ENCODE results near the gene ALKBH4.
"Not testable (repeated sequence)": the region's sequence is repeated elsewhere in the genome, so short reads cannot be mapped to it uniquely, and the experiment has no call there.

DNA sequence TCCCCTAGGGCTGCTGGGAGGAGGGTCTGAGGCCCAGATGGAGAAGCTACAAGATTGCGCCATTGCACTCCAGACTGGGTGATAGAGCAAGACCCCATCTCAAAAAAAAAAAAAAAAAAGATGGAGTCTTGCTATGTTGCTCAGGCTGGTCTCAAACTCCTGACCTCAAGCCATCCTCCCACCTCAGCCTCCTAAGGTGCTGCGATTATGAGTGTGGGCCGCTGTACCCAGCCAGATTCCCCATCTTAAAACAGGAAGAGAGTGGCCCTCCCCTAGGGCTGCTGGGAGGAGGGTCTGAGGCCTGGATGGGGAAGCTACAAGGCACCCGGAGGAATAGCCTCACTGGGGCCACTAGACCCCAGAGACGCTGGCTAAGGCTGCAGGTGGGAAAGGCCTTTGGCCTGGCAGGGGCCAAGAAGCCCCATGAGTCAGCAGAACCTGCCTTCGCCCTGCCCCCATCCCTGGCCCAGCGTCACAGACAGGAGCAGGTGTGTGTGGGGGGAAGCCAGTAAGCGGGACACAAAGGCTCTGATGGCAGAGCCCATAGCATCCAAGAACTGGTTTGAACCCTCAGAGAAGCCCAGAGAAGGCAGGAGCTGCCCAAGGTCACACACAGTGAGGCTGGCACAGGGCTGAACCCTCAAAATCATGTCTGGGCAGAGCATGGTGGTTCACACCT lies 42.9 kb upstream of the ALKBH4 start:
- TF ChIP-seq, protein P1, sequence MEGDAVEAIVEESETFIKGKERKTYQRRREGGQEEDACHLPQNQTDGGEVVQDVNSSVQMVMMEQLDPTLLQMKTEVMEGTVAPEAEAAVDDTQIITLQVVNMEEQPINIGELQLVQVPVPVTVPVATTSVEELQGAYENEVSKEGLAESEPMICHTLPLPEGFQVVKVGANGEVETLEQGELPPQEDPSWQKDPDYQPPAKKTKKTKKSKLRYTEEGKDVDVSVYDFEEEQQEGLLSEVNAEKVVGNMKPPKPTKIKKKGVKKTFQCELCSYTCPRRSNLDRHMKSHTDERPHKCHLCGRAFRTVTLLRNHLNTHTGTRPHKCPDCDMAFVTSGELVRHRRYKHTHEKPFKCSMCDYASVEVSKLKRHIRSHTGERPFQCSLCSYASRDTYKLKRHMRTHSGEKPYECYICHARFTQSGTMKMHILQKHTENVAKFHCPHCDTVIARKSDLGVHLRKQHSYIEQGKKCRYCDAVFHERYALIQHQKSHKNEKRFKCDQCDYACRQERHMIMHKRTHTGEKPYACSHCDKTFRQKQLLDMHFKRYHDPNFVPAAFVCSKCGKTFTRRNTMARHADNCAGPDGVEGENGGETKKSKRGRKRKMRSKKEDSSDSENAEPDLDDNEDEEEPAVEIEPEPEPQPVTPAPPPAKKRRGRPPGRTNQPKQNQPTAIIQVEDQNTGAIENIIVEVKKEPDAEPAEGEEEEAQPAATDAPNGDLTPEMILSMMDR (IDR thresholded peaks at IDR 0.05), result not testable (repeated sequence)
- TF ChIP-seq POLR2A (IDR thresholded peaks at IDR 0.05; ENCODE audit: low read length); RNF2 (IDR thresholded peaks at IDR 0.05; ENCODE audit: borderline replicate concordance, low read depth); RARB (CRISPR knock-in tag; IDR thresholded peaks at IDR 0.05); MYC (IDR thresholded peaks at IDR 0.05; ENCODE audit: borderline replicate concordance, low read length); CBX2 (IDR thresholded peaks at IDR 0.05; ENCODE audit: borderline replicate concordance, low read depth); JUN (IDR thresholded peaks at IDR 0.05): not testable (repeated sequence)
- TF ChIP-seq, protein P2, sequence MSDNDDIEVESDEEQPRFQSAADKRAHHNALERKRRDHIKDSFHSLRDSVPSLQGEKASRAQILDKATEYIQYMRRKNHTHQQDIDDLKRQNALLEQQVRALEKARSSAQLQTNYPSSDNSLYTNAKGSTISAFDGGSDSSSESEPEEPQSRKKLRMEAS (IDR thresholded peaks at IDR 0.05), result not testable (repeated sequence)
- TF ChIP-seq, protein P3, sequence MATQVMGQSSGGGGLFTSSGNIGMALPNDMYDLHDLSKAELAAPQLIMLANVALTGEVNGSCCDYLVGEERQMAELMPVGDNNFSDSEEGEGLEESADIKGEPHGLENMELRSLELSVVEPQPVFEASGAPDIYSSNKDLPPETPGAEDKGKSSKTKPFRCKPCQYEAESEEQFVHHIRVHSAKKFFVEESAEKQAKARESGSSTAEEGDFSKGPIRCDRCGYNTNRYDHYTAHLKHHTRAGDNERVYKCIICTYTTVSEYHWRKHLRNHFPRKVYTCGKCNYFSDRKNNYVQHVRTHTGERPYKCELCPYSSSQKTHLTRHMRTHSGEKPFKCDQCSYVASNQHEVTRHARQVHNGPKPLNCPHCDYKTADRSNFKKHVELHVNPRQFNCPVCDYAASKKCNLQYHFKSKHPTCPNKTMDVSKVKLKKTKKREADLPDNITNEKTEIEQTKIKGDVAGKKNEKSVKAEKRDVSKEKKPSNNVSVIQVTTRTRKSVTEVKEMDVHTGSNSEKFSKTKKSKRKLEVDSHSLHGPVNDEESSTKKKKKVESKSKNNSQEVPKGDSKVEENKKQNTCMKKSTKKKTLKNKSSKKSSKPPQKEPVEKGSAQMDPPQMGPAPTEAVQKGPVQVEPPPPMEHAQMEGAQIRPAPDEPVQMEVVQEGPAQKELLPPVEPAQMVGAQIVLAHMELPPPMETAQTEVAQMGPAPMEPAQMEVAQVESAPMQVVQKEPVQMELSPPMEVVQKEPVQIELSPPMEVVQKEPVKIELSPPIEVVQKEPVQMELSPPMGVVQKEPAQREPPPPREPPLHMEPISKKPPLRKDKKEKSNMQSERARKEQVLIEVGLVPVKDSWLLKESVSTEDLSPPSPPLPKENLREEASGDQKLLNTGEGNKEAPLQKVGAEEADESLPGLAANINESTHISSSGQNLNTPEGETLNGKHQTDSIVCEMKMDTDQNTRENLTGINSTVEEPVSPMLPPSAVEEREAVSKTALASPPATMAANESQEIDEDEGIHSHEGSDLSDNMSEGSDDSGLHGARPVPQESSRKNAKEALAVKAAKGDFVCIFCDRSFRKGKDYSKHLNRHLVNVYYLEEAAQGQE (IDR thresholded peaks at IDR 0.05), result not testable (repeated sequence)
- TF ChIP-seq, protein P4, sequence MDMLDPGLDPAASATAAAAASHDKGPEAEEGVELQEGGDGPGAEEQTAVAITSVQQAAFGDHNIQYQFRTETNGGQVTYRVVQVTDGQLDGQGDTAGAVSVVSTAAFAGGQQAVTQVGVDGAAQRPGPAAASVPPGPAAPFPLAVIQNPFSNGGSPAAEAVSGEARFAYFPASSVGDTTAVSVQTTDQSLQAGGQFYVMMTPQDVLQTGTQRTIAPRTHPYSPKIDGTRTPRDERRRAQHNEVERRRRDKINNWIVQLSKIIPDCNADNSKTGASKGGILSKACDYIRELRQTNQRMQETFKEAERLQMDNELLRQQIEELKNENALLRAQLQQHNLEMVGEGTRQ (IDR thresholded peaks at IDR 0.05), result not testable (repeated sequence)
